ENCODE measurements around the gene TTC33.

DNA sequence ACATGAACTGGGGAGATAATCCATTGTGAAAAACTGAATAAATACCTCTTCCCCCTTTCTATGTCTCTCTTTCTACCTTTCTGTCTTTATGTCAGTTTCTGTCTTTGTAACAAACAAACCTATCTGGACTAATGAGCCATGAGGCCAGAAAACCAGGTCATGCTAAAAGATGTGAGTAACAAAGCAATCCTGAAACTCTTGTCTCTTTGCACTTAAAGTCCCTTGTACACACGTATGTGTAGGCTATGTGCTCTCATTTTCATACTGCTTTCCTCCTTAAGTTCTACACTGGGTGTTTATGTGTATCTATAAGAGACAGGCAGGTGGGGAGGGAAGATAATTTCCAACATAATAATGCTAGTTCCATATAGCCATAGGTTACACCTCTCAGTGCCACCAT lies 199.9 kb downstream of the TTC33 start:
- TF ChIP-seq, protein P1, sequence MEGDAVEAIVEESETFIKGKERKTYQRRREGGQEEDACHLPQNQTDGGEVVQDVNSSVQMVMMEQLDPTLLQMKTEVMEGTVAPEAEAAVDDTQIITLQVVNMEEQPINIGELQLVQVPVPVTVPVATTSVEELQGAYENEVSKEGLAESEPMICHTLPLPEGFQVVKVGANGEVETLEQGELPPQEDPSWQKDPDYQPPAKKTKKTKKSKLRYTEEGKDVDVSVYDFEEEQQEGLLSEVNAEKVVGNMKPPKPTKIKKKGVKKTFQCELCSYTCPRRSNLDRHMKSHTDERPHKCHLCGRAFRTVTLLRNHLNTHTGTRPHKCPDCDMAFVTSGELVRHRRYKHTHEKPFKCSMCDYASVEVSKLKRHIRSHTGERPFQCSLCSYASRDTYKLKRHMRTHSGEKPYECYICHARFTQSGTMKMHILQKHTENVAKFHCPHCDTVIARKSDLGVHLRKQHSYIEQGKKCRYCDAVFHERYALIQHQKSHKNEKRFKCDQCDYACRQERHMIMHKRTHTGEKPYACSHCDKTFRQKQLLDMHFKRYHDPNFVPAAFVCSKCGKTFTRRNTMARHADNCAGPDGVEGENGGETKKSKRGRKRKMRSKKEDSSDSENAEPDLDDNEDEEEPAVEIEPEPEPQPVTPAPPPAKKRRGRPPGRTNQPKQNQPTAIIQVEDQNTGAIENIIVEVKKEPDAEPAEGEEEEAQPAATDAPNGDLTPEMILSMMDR (IDR thresholded peaks at IDR 0.05; ENCODE audit: low read depth, low read length): no peak
- no peak for TF ChIP-seq EZH2phosphoT487 (IDR thresholded peaks at IDR 0.05; ENCODE audit: low read depth)

All from OCI-LY3 (cell line).